Osteoblast (primary cell): Measurements from ENCODE around the gene ASIC4. TPM values are rescaled to one million over a fixed set of nuclear protein-coding genes. Genes with fewer than 3 reads are reported as not detected.

Source experiments
- DNase-seq: peaks from one replicate; pipeline ENCODE4 v3.0.0; 2011; ENCODE audit warnings: low spot score, mixed read lengths; ENCODE audit not compliant: insufficient read length; ENCODE audit errors: missing footprints
- H2AFZ ChIP-seq: 2 replicates; pipeline ENCODE4 v1.6.0; 2011; ENCODE audit warnings: mild to moderate bottlenecking, low read length
- H3K27ac ChIP-seq: 2 replicates; pipeline ENCODE4 v1.5.1; 2011; ENCODE audit warnings: mild to moderate bottlenecking, low read depth, low read length, moderate library complexity
- H3K27me3 ChIP-seq: 2 replicates; pipeline ENCODE4 v1.6.0; 2012; ENCODE audit warnings: mild to moderate bottlenecking, control low read depth, inconsistent platforms, low read length, moderate library complexity; ENCODE audit not compliant: insufficient read depth
- H3K36me3 ChIP-seq: 2 replicates; pipeline ENCODE4 v1.5.1; 2011; ENCODE audit warnings: mild to moderate bottlenecking, low read length, control low read depth, moderate library complexity; ENCODE audit not compliant: insufficient read depth
- H3K4me1 ChIP-seq: 2 replicates; pipeline ENCODE4 v1.5.1; 2011; ENCODE audit warnings: mild to moderate bottlenecking, low read length, control low read depth, moderate library complexity; ENCODE audit not compliant: insufficient read depth
- H3K4me2 ChIP-seq: 2 replicates; pipeline ENCODE4 v1.6.0; 2011; ENCODE audit warnings: mild to moderate bottlenecking, low read length; ENCODE audit not compliant: insufficient read depth
- H3K4me3 ChIP-seq: fragments of 200-600 bp; sonication (generic); 3 replicates; pipeline ENCODE4 v1.5.1; 2012; ENCODE audit warnings: mild to moderate bottlenecking, low read length, inconsistent platforms; ENCODE audit not compliant: insufficient read depth
- H3K79me2 ChIP-seq: 2 replicates; pipeline ENCODE4 v1.6.0; 2012; ENCODE audit warnings: mild to moderate bottlenecking, low read length, control low read depth, inconsistent platforms; ENCODE audit not compliant: insufficient read depth
- H3K9me3 ChIP-seq: 2 replicates; pipeline ENCODE4 v1.5.1; 2011; ENCODE audit warnings: low read depth, low read length, control low read depth
- H4K20me1 ChIP-seq: 2 replicates; pipeline ENCODE4 v1.6.0; 2012; ENCODE audit warnings: mild to moderate bottlenecking, low read length, control low read depth; ENCODE audit not compliant: insufficient read depth
- total RNA-seq: library from RNA; depleted of rRNA; stranded (reverse); fragments of >200 nt; gene quantifications from 2 replicates; pipeline ENCODE4 v1.2.3, GENCODE V29; 2012
- TF ChIP-seq, protein P1 (sequence below): IDR thresholded peaks from 2 replicates; pipeline ENCODE4 v1.5.1; 2011; ENCODE audit warnings: mild to moderate bottlenecking, low read depth, low read length, moderate library complexity; ENCODE audit errors: extremely low read depth

Gene ASIC4
- total RNA-seq, 1 donor: not detected

DNA sequence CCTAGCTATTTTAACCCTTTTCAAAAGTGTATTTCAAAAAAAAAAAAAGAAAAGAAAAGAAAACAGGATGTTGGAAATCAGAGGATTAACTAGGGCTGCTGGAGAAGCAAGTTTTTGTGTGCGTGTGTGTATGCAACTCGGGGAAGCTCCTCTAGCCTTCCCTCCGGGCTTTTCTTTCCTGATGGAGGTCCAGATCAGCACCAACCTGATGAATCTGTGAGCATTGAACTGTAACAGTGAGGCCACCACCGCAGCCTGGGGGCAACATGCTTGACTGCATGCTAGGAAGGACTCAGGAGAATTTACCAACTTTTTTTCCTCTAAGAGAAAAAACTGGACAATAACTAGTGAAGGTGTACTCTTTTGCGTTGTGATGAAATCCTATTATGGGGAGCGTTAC lies 54.8 kb downstream of the ASIC4 start:
- Histone ChIP-seq H3K79me2 (peaks cover 4% of the 10 kb centered on the region), H3K9me3 (no peaks in the 10 kb centered on the region), H3K36me3 (peaks cover 10% of the 10 kb centered on the region), H2AFZ (no peak overlapping the region), H3K27me3 (peaks cover 4% of the 10 kb centered on the region), H3K4me3 (no peak overlapping the region), H3K27ac (no peak overlapping the region), H3K4me1 (no peaks in the 10 kb centered on the region), H4K20me1 (peaks cover 15% of the 10 kb centered on the region), H3K4me2 (no peak overlapping the region)
- DNase-seq: no peak
- TF ChIP-seq, protein P1, sequence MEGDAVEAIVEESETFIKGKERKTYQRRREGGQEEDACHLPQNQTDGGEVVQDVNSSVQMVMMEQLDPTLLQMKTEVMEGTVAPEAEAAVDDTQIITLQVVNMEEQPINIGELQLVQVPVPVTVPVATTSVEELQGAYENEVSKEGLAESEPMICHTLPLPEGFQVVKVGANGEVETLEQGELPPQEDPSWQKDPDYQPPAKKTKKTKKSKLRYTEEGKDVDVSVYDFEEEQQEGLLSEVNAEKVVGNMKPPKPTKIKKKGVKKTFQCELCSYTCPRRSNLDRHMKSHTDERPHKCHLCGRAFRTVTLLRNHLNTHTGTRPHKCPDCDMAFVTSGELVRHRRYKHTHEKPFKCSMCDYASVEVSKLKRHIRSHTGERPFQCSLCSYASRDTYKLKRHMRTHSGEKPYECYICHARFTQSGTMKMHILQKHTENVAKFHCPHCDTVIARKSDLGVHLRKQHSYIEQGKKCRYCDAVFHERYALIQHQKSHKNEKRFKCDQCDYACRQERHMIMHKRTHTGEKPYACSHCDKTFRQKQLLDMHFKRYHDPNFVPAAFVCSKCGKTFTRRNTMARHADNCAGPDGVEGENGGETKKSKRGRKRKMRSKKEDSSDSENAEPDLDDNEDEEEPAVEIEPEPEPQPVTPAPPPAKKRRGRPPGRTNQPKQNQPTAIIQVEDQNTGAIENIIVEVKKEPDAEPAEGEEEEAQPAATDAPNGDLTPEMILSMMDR: no peak

DNA sequence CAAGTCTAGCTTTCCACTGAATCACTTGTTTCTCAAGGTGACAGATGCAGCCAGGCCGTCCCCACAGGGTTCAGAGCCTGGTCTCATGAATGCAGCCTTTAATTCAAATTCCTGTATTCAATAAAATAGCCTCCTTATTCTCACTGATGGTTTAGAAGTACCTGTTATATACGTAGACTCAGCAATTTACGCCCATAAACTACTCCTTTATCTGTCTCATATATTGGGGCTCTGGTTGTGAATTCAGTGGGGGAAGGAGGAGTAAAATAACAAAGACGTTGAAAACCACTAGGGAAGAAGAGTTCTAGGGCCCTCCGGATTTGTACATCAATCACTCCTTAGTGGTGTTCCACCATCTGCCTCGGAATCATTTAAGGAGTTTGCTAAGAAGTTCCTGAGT lies 55.4 kb downstream of the ASIC4 start:
- Histone ChIP-seq H3K27me3 (peaks cover 4% of the 10 kb centered on the region), H3K4me3 (peak overlapping the region; percentile 78), H3K27ac (no peak overlapping the region), H2AFZ (no peak overlapping the region), H3K36me3 (peaks cover 10% of the 10 kb centered on the region), H3K9me3 (no peaks in the 10 kb centered on the region), H3K4me2 (peak overlapping the region; percentile 81), H3K79me2 (peaks cover 4% of the 10 kb centered on the region), H4K20me1 (peaks cover 15% of the 10 kb centered on the region), H3K4me1 (no peaks in the 10 kb centered on the region)
- TF ChIP-seq, protein P1: no peak
- DNase-seq: peak; percentile 83

DNA sequence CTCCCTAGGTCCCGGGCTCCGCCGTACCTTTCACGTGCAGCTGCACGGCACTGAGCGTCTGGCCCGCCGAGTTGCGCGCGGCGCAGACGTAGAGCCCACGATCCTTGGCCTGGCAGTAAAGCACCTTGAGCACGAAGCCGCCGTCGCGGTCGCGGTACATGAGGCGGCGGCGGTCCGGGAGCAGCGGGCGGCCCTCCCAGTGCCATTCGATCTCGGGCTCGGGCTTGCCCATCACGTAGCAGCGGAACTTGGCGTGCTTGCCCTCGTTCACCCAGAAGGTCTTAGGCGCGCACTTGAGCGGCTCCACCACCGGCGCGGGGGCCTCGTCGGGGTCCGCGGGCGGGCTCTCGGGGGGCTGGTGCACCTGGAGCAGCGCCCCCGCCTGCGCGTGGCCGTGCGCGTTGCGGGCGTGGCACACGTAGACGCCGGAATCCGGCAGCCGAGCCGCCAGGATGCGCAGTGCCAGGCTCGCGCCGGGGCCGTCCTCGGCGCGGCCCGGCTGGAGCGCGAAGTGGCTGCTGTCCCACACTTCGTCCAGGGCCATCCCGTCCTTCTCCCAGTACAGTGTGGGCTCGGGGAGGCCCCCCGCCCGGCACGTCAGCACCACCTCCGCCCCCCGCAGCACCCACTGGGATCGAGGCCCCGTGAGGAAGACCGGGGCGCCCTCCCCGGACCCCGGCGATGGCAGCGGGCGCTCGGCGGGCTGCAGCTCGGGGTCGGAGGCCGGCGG lies 56.1 kb downstream of the ASIC4 start:
- H3K4me1 ChIP-seq: no peaks in the 10 kb centered on the region
- no peaks in the 10 kb centered on the region for H3K9me3 ChIP-seq
- H3K36me3 ChIP-seq: peaks cover 10% of the 10 kb centered on the region
- peaks cover 13% of the 10 kb centered on the region for H4K20me1 ChIP-seq
- TF ChIP-seq, protein P1: no peak
- H3K4me3 ChIP-seq: peak overlapping the region; percentile 78
- H3K4me2 ChIP-seq: peak overlapping the region; percentile 81
- peak; percentile 97 for DNase-seq
- H3K27ac ChIP-seq: no peak overlapping the region
- H2AFZ ChIP-seq: peak overlapping the region; percentile 41
- H3K27me3 ChIP-seq: peaks cover 4% of the 10 kb centered on the region
- H3K79me2 ChIP-seq: peaks cover 4% of the 10 kb centered on the region

DNA sequence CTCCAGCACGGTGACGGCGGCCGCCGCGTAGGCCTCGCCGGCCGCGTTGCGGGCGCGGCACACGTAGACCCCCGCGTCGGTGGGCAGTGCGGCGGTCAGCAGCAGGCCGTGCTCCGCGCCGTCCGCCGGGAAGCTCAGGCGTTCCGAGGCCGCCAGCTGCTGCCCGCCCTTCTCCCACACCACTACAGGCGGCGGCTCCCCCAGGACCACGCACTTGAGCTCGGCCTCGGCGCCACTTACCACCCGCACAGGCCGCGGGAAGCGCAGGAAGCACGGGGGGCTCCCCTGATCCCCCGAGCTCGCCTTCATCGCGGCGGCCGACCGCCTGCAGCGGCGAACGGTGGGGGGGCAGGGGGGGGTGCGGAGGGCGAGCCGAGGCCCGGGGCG lies 56.6 kb downstream of the ASIC4 start:
- peaks cover 4% of the 10 kb centered on the region for H3K79me2 ChIP-seq
- peak; percentile 96 for DNase-seq
- no peaks in the 10 kb centered on the region for H3K4me1 ChIP-seq
- peaks cover 10% of the 10 kb centered on the region for H3K36me3 ChIP-seq
- H3K27me3 ChIP-seq: peaks cover 8% of the 10 kb centered on the region
- H3K9me3 ChIP-seq: no peaks in the 10 kb centered on the region
- H4K20me1 ChIP-seq: peaks cover 10% of the 10 kb centered on the region
- H3K4me2 ChIP-seq: peak overlapping the region; percentile 81
- peak overlapping the region; percentile 78 for H3K4me3 ChIP-seq
- TF ChIP-seq, protein P1: no peak
- no peak overlapping the region for H3K27ac ChIP-seq
- H2AFZ ChIP-seq: peak overlapping the region; percentile 41
